Panc1 (cell line): ENCODE data around the gene LCE1B. TPM values are rescaled to one million over a fixed set of nuclear protein-coding genes. Genes with fewer than 3 reads are reported as not detected.

Source experiments
- ATAC-seq: fragments of 200-7000 bp; cut with Tn5 transposase; 2 replicates; pipeline ENCODE4 v1.9.1; 2020; ENCODE audit warnings: mild to moderate bottlenecking, moderate library complexity
- BruUV-seq: library from RNA; stranded (reverse); fragments of 400-500 nt; replicated peaks from 2 replicates; lab custom pipeline; 2021; lab: Mats Ljungman, UMichigan
- CTCF ChIA-PET: fragments of 300-600 bp; sonication (Branson Sonifier 250); formaldehyde crosslinking; loops from one replicate; lab custom pipeline; 2022; ENCODE audit warnings: antibody characterized with exemption; lab: Charles Lee
- POLR2A ChIA-PET: fragments of 300-600 bp; sonication (Branson Sonifier 250); formaldehyde crosslinking; loops from one replicate; lab custom pipeline; 2022; ENCODE audit warnings: antibody characterized with exemption; lab: Charles Lee
- DNase-seq: peaks from one replicate; pipeline ENCODE4 v3.0.0-alpha.2; 2010; ENCODE audit warnings: low read depth, low spot score
- H3K27ac ChIP-seq: 2 replicates; pipeline ENCODE4 v1.5.1; 2011; ENCODE audit warnings: mild to moderate bottlenecking, low read length, inconsistent platforms
- H3K27me3 ChIP-seq: fragments of 200-500 bp; sonication (Bioruptor generic); 2 replicates; pipeline ENCODE4 v1.6.0; 2014; ENCODE audit warnings: low read length, inconsistent platforms; ENCODE audit not compliant: control insufficient read depth, insufficient read depth
- H3K36me3 ChIP-seq: fragments of 200-500 bp; sonication (Bioruptor generic); 2 replicates; pipeline ENCODE4 v1.5.1; 2014; ENCODE audit warnings: inconsistent platforms, mild to moderate bottlenecking, low read length, moderate library complexity; ENCODE audit not compliant: control insufficient read depth, insufficient read depth
- H3K4me1 ChIP-seq: 2 replicates; pipeline ENCODE4 v1.5.1; 2011; ENCODE audit warnings: inconsistent platforms, mild to moderate bottlenecking, low read length, moderate library complexity; ENCODE audit not compliant: control insufficient read depth, insufficient read depth
- H3K4me3 ChIP-seq, 2 experiments: 2 replicates each; pipeline ENCODE4 v1.5.1; 2011 to 2012; ENCODE audit warnings: low read depth in 2 of 2, low read length in 2 of 2, mild to moderate bottlenecking in 2 of 2, inconsistent platforms in 1 of 2, moderate library complexity in 1 of 2
- H3K9me3 ChIP-seq: fragments of 200-500 bp; sonication (Bioruptor generic); 2 replicates; pipeline ENCODE4 v1.5.1; 2014; ENCODE audit warnings: low read depth, mild to moderate bottlenecking, inconsistent platforms, low read length, moderate library complexity; ENCODE audit not compliant: control insufficient read depth, insufficient read depth
- POLR2AphosphoS5 ChIP-seq: IDR thresholded peaks from 2 replicates; pipeline ENCODE4 v1.6.1; 2012; ENCODE audit warnings: mild to moderate bottlenecking, low read depth, low read length, moderate library complexity
- REST ChIP-seq, 2 experiments: IDR thresholded peaks; 2 replicates each; pipeline ENCODE4 v1.6.1; 2011 to 2012; ENCODE audit warnings: low read depth in 2 of 2, control low read depth in 1 of 2, low read length in 1 of 2, mild to moderate bottlenecking in 1 of 2, moderate library complexity in 1 of 2; ENCODE audit not compliant: insufficient read depth in 1 of 2
- SIN3A ChIP-seq: IDR thresholded peaks from 2 replicates; pipeline ENCODE4 v1.6.1; 2012; ENCODE audit warnings: low read depth, mild to moderate bottlenecking, low read length, moderate library complexity, borderline replicate concordance; ENCODE audit not compliant: insufficient read depth
- TCF7L2 ChIP-seq: IDR thresholded peaks from 2 replicates; pipeline ENCODE4 v1.6.1; 2011; ENCODE audit warnings: mild to moderate bottlenecking, low read depth, low read length, inconsistent platforms
- in situ Hi-C: cut with HindIII; loops from 2 replicates; pipeline ENCODE4 v1.10.0; 2016; ENCODE audit warnings: low sequenced_read_pairs, low pct_unique_long_range_greater_than_20kb
- intact Hi-C: fragments of 100-400 bp; cut with micrococcal nuclease; formaldehyde crosslinking; loops from one replicate; pipeline ENCODE4 v1.10.0; 2022; ENCODE audit not compliant: unreplicated experiment
- total RNA-seq: library from RNA; stranded (reverse); gene quantifications from one replicate; pipeline ENCODE4 v1.2.1, GENCODE V29; 2021; ENCODE audit not compliant: unreplicated experiment
- TF ChIP-seq, protein P1 (sequence below): fragments of 450-650 bp; IDR thresholded peaks from 2 replicates; pipeline ENCODE4 v1.5.1; 2017; ENCODE audit warnings: mild to moderate bottlenecking

Gene LCE1B
- total RNA-seq, 1 experiment from 2014 or later, result not detected

DNA sequence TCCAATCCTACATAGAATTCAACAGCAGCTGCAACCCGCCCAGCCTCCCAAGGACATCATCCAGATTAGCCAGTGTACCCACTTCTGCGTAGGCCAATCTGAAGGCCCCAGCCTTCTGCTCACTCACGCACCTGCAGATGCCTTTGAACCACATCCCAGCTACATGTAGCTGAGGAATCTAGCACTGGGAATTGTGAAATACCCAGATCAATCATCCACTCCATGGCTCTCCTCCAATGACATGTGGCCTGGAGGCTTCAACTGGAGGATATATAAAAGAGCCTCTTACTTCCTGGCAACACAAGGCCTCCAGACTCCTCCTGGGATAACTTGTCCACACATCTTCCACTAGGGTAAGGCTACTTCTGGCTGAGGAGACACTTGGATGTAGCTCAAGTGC, 30.8 kb downstream of the LCE1B start, which contains the start of gene LCE6A:
TSS of gene LCE6A (plus strand) at position 301 of the 400 bp plus-strand sequence. CDS start 665 bp downstream, outside the sequence.
- no TSS peak for BruUV-seq
- Histone ChIP-seq H3K27ac (no peak within 1 kb of the TSS), H3K4me1 (no peaks in the 10 kb centered on the region), H3K27me3 (no peaks in the 10 kb centered on the region; the same call in 1 of the 2 replicates), H3K4me3 (no peak within 1 kb of the TSS), H3K9me3 (no peaks in the 10 kb centered on the region), H3K36me3 (no peaks in the 10 kb centered on the region)
- intact Hi-C loops (no loop called here), in situ Hi-C loops (no loop called here)
- TF ChIP-seq REST (IDR thresholded peaks at IDR 0.05; ENCODE audit: insufficient read depth in 1 of 2, low read depth in 2 of 2, low read length in 1 of 2), result no peak
- DNase-seq (no peak), ATAC-seq (no peak)
- ChIA-PET POLR2A (no interaction called here), CTCF (no interaction called here)

- CTCF ChIA-PET, result no interaction called here
Observed at GRCh38 chr1:152855661-152856060, 43.9 kb downstream of the LCE1B start.

More at GRCh38 chr1:152855661-152856060, 43.9 kb downstream of the LCE1B start:
- POLR2A ChIA-PET, result no interaction called here
- no peaks in the 10 kb centered on the region for H3K9me3 ChIP-seq
- peaks cover 2% of the 10 kb centered on the region; the same call in 1 of the 2 replicates for H3K27me3 ChIP-seq
- no TSS peak for BruUV-seq
- no peak overlapping the region for H3K4me3 ChIP-seq
- H3K36me3 ChIP-seq, result no peaks in the 10 kb centered on the region
- intact Hi-C loops, result no loop called here
- H3K27ac ChIP-seq, result no peak overlapping the region
- in situ Hi-C loops, result no loop called here
- DNase-seq (no peak), ATAC-seq (no peak)
- no peaks in the 10 kb centered on the region for H3K4me1 ChIP-seq
- TF ChIP-seq REST (IDR thresholded peaks at IDR 0.05; ENCODE audit: insufficient read depth in 1 of 2, low read depth in 2 of 2, low read length in 1 of 2) (no peak), SIN3A (no peak), POLR2AphosphoS5 (no peak), TCF7L2 (no peak)
- TF ChIP-seq, protein P1, sequence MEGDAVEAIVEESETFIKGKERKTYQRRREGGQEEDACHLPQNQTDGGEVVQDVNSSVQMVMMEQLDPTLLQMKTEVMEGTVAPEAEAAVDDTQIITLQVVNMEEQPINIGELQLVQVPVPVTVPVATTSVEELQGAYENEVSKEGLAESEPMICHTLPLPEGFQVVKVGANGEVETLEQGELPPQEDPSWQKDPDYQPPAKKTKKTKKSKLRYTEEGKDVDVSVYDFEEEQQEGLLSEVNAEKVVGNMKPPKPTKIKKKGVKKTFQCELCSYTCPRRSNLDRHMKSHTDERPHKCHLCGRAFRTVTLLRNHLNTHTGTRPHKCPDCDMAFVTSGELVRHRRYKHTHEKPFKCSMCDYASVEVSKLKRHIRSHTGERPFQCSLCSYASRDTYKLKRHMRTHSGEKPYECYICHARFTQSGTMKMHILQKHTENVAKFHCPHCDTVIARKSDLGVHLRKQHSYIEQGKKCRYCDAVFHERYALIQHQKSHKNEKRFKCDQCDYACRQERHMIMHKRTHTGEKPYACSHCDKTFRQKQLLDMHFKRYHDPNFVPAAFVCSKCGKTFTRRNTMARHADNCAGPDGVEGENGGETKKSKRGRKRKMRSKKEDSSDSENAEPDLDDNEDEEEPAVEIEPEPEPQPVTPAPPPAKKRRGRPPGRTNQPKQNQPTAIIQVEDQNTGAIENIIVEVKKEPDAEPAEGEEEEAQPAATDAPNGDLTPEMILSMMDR, result no peak
